ENCODE results near the gene ABHD12B. TPM values are rescaled to one million over a fixed set of nuclear protein-coding genes. Genes with fewer than 3 reads are reported as not detected.

Gene ABHD12B
- total RNA-seq, 1 experiment from 2014 or later = 0.37 TPM

DNA sequence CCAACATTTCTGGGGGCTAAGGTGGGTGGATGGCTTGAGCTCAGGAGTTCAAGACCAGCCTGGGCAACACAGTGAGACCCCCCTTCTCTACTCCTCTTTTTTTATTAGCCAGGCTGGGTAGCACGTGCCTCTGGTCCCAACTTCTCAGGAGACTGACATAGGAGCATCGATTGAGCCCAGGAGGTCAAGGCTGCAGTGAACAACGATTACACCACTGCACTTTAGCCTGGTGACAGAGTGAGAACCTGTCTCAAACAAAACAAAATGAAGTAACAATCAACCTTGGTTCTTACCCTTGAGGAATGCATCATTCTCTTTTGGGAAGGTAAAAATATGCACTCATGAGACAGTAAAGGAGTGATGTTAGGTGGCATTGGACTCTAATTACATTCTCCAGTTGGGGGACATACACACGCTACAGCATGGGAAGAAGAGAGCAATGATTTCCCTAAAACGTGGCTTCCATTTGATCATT, 37.0 kb upstream of the ABHD12B start:
- Histone ChIP-seq H3K9me3 (ENCODE audit: low read depth, low read length, poor library complexity, severe bottlenecking) (no peaks in the 10 kb centered on the region), H3K27ac (ENCODE audit: low read depth, low read length, poor library complexity, severe bottlenecking) (no peak overlapping the region), H3K36me3 (ENCODE audit: insufficient read depth, low read length, poor library complexity, severe bottlenecking) (no peaks in the 10 kb centered on the region), H3K27me3 (replicated peaks; ENCODE audit: insufficient read depth, low read depth, low read length, poor library complexity) (no peaks in the 10 kb centered on the region), H3K4me1 (ENCODE audit: insufficient read depth, low read length, poor library complexity, severe bottlenecking) (peaks cover under 1% of the 10 kb centered on the region), H3K4me3 (ENCODE audit: low read depth, low read length, poor library complexity, severe bottlenecking) (no peak overlapping the region)
- no TSS peak for BruUV-seq (replicated peaks)
- TF ChIP-seq EZH2 (IDR thresholded peaks at IDR 0.05; ENCODE audit: borderline replicate concordance, low read depth, low read length, poor library complexity, severe bottlenecking) (no peak), CTCF (conservative IDR thresholded peaks at IDR 0.05; ENCODE audit: low read depth, low read length) (no peak)
- ChIA-PET POLR2A (ENCODE audit: low non-redundant PET) (interaction anchor here (0.6 kb wide), 1 partner anchor 434 kb away, joined by 4 read pairs; no protein-coding TSS in a partner anchor), CTCF (no interaction called here)
- intact Hi-C loops (cut with micrococcal nuclease; ENCODE audit: unreplicated experiment) = no loop called here
- no peak for DNase-seq (ENCODE audit: low spot score)

DNA sequence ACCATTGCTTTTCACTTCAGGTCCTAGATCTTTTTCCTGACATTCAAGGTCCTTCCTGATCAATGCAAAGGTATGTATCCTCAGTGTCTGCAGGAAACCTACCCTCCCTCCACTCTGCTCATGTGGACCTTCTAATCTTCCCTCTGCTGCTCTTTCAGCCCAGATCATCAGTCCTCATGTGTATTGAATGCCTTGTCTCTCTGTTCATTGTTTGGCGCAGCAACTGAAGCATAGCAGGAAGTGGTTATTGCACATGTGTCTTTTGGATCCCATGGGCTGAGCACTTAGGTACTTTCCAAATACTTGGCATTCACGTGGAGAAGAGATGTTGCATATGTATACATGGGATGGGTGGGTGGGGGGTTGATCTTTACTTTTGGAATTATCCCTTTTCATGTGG, 36.6 kb upstream of the ABHD12B start:
- H3K27me3 ChIP-seq (replicated peaks; ENCODE audit: insufficient read depth, low read depth, low read length, poor library complexity) = no peaks in the 10 kb centered on the region
- no peak overlapping the region for H3K27ac ChIP-seq (ENCODE audit: low read depth, low read length, poor library complexity, severe bottlenecking)
- TF ChIP-seq CTCF (conservative IDR thresholded peaks at IDR 0.05; ENCODE audit: low read depth, low read length) = no peak
- no peak for TF ChIP-seq EZH2 (IDR thresholded peaks at IDR 0.05; ENCODE audit: borderline replicate concordance, low read depth, low read length, poor library complexity, severe bottlenecking)
- CTCF ChIA-PET = no interaction called here
- POLR2A ChIA-PET (ENCODE audit: low non-redundant PET) = interaction anchor here (0.6 kb wide), 1 partner anchor 434 kb away, joined by 4 read pairs; no protein-coding TSS in a partner anchor
- no TSS peak for BruUV-seq (replicated peaks)
- peak; percentile 15 for DNase-seq (ENCODE audit: low spot score)
- intact Hi-C loops (cut with micrococcal nuclease; ENCODE audit: unreplicated experiment) = no loop called here
- no peaks in the 10 kb centered on the region for H3K9me3 ChIP-seq (ENCODE audit: low read depth, low read length, poor library complexity, severe bottlenecking)
- H3K36me3 ChIP-seq (ENCODE audit: insufficient read depth, low read length, poor library complexity, severe bottlenecking) = no peaks in the 10 kb centered on the region
- no peak overlapping the region for H3K4me3 ChIP-seq (ENCODE audit: low read depth, low read length, poor library complexity, severe bottlenecking)
- H3K4me1 ChIP-seq (ENCODE audit: insufficient read depth, low read length, poor library complexity, severe bottlenecking) = no peaks in the 10 kb centered on the region

- Histone ChIP-seq H3K27ac (ENCODE audit: low read depth, low read length, poor library complexity, severe bottlenecking) (no peak overlapping the region), H3K36me3 (ENCODE audit: insufficient read depth, low read length, poor library complexity, severe bottlenecking) (no peaks in the 10 kb centered on the region), H3K4me3 (ENCODE audit: low read depth, low read length, poor library complexity, severe bottlenecking) (no peak overlapping the region), H3K27me3 (replicated peaks; ENCODE audit: insufficient read depth, low read depth, low read length, poor library complexity) (no peaks in the 10 kb centered on the region), H3K4me1 (ENCODE audit: insufficient read depth, low read length, poor library complexity, severe bottlenecking) (no peaks in the 10 kb centered on the region), H3K9me3 (ENCODE audit: low read depth, low read length, poor library complexity, severe bottlenecking) (no peaks in the 10 kb centered on the region)
- DNase-seq (ENCODE audit: low spot score) = no peak
- ChIA-PET POLR2A (ENCODE audit: low non-redundant PET) (no interaction called here), CTCF (no interaction called here)
- intact Hi-C loops (cut with micrococcal nuclease; ENCODE audit: unreplicated experiment) = no loop called here
- TF ChIP-seq EZH2 (IDR thresholded peaks at IDR 0.05; ENCODE audit: borderline replicate concordance, low read depth, low read length, poor library complexity, severe bottlenecking) (no peak), CTCF (conservative IDR thresholded peaks at IDR 0.05; ENCODE audit: low read depth, low read length) (no peak)
- BruUV-seq (replicated peaks) = no TSS peak
Measured at GRCh38 chr14:50836515-50836914, 35.3 kb upstream of the ABHD12B start.

All from A673 (cell line).